SK-N-SH treated with all-trans-retinoic acid at 6 μM for 48 hours (cell line): ENCODE data around the gene CTSA.

ENCODE experiments used
- ARNTL ChIP-seq: fragments of 450-650 bp; formaldehyde crosslinking; IDR thresholded peaks from 2 replicates; pipeline ENCODE4 v1.5.0; 2020; ENCODE audit warnings: low read depth, mild to moderate bottlenecking, moderate library complexity, borderline replicate concordance
- BACH2 ChIP-seq: fragments of 250-450 bp; sonication (Bioruptor Pico); IDR thresholded peaks from 2 replicates; pipeline ENCODE4 v1.9.0; 2021; ENCODE audit warnings: mild to moderate bottlenecking, borderline replicate concordance
- CREB5 ChIP-seq: fragments of 250-450 bp; sonication (Bioruptor Pico); IDR thresholded peaks from 2 replicates; pipeline ENCODE4 v1.5.1; 2020; ENCODE audit warnings: low read depth, mild to moderate bottlenecking, moderate library complexity
- ESRRG ChIP-seq: fragments of 250-450 bp; sonication (Bioruptor Pico); IDR thresholded peaks from 2 replicates; pipeline ENCODE4 v1.6.1; 2021; ENCODE audit warnings: mild to moderate bottlenecking
- ISL1 ChIP-seq: fragments of 250-450 bp; sonication (Bioruptor Pico); IDR thresholded peaks from 2 replicates; pipeline ENCODE4 v2.1.2; 2022; ENCODE audit warnings: mild to moderate bottlenecking, moderate library complexity
- PATZ1 ChIP-seq: fragments of 250-450 bp; sonication (Bioruptor Pico); IDR thresholded peaks from 2 replicates; pipeline ENCODE4 v1.8.0; 2020; ENCODE audit warnings: mild to moderate bottlenecking, moderate library complexity, borderline replicate concordance
- PPARA ChIP-seq: fragments of 250-450 bp; sonication (Bioruptor Pico); IDR thresholded peaks from 2 replicates; pipeline ENCODE4 v1.5.0; 2020; ENCODE audit warnings: mild to moderate bottlenecking, borderline replicate concordance
- RARB ChIP-seq: fragments of 250-450 bp; sonication (Bioruptor Pico); IDR thresholded peaks from 2 replicates; pipeline ENCODE4 v1.8.0; 2021; ENCODE audit warnings: mild to moderate bottlenecking, moderate library complexity
- TOX ChIP-seq: fragments of 250-450 bp; sonication (Bioruptor Pico); IDR thresholded peaks from 2 replicates; pipeline ENCODE4 v1.8.0; 2021; ENCODE audit warnings: mild to moderate bottlenecking, moderate library complexity, borderline replicate concordance
- ZC3H10 ChIP-seq: fragments of 250-450 bp; sonication (Bioruptor Pico); IDR thresholded peaks from 2 replicates; pipeline ENCODE4 v1.5.1; 2021; ENCODE audit warnings: mild to moderate bottlenecking, moderate library complexity

GRCh38 chr20:45943613-45944012 is 52.5 kb downstream of the CTSA start:
- no peak for TF ChIP-seq RARB (CRISPR knock-in tag)
- no peak for TF ChIP-seq TOX (CRISPR knock-in tag)
- no peak for TF ChIP-seq ISL1 (CRISPR knock-in tag)
- no peak for TF ChIP-seq ARNTL (CRISPR knock-in tag)
- no peak for TF ChIP-seq PATZ1 (CRISPR knock-in tag)
- no peak for TF ChIP-seq ESRRG (CRISPR knock-in tag)
- TF ChIP-seq BACH2 (CRISPR knock-in tag): no peak
- no peak for TF ChIP-seq PPARA
- no peak for TF ChIP-seq CREB5 (CRISPR knock-in tag)
- TF ChIP-seq ZC3H10 (CRISPR knock-in tag): no peak
